ENCODE results near the gene TMCO6.
A peak's percentile ranks its signal among the peaks of the same experiment; 100 is the strongest.
"Not testable (repeated sequence)": the region's sequence is repeated elsewhere in the genome, so short reads cannot be mapped to it uniquely, and the experiment has no call there.

Gene TMCO6

DNA sequence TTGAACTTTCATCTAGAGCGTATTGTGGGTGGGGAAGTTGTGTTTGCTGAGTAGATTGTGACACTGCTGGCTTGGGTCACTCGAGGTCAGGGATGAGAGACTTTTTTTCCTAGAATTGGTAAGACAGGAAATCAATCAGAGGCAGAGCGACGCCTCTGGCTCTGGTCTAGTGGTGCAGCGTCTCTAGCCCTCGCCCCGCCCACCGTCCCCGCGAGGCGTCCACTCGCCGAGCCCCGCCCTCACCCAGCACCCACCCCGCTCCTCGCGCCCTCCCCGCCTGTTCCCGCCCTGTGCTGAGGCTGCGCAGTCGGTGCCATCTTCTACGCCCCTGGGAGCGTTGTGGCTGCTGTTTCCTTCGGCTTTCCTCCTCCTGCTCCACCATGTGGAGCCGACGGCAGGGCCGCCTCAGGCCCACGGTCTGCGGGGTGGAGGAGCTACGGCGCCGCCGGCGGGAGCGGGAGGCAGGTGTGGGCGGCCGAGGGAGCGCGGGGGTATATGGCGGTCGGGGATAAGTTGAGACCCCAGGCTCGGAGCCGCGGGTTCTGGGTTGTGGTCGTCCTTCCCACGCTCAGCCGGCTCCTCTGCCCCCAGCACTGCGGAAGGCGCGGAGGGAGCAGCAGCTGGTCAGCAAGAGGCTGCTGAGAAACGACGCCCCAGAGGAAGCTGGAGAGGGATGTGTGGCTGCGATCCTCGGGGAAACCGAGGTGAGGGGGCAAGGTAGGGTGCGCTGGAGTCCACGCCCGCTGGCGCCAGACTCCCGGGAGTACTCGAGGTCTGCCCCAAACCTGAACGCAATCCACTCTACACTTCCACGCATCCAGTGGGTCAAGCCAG is at the start of gene TMCO6:
Gene TMCO6 (plus strand): TSS at position 304 of the 834 bp plus-strand sequence. CDS start 77 bp downstream, at position 381.
- peak; percentile 91 to 98 for DNase-seq (ENCODE audit: low read depth in 2 of 2)

DNA sequence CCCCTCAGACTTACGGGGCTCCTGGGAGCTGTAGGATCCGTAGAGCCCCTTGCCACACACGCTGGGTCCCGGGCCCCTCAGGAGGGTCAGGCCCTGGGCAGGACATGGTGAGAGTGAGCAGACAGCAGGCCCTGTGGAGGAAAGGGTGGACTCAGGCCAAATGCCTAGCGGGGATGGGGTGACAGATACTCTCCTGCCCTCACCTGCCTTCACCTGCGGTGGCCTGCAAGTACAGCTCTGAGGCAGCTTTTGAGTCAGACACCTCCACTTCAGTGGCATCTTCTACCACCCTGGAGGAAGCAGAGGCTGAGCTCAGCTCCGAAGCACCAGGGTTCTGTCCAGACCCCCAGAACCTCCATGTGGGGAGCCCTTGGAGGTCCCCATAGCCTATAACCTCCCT is 48.4 kb upstream of the TMCO6 start:
- DNase-seq (ENCODE audit: low read depth in 2 of 2) = no peak

DNA sequence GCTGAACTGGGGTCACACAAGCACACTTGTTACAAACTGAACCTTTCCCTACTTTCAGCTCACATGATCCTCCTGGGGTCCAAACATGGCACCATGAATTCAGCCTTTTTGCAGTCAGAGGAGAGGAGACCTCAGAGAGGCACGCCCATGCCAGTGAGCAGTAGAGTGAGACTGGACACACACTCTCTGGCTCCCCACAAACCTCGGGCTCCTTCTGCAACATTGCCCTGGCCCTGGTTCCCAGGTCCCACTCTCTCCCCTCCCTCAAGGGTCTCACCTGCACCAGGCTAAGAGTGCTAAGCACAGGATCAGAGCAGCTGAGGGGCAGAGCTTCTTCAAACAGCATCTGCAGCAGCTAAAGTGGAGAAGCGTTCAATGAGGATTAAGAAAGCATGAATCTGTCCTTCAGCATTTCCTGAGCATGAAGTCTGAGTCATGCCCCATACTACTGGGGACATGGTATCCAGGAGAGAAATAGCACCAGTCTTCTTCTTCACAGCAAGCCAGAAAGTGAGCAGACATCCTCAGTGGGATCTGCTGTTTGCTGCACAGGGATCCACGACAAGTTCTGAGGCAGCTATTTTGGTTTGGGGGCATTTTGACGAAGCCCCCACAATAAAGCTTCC is 47.4 kb upstream of the TMCO6 start:
- no peak for DNase-seq (ENCODE audit: low read depth in 2 of 2)

DNA sequence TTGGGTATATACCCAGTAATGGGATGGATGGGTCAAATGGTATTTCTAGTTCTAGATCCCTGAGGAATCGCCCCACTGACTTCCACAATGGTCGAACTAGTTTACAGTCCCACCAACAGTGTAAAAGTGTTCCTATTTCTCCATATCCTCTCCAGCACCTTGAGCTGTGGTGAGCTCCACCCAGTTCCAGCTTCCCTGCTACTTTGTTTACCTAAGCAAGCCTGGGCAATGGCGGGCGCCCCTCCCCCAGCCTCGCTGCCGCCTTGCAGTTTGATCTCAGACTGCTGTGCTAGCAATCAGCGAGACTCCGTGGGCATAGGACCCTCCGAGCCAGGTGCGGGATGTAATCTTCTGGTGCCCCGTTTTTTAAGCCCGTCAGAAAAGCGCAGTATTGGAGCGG is 46.2 kb upstream of the TMCO6 start:
- DNase-seq (ENCODE audit: low read depth in 2 of 2) = not testable (repeated sequence)

DNA sequence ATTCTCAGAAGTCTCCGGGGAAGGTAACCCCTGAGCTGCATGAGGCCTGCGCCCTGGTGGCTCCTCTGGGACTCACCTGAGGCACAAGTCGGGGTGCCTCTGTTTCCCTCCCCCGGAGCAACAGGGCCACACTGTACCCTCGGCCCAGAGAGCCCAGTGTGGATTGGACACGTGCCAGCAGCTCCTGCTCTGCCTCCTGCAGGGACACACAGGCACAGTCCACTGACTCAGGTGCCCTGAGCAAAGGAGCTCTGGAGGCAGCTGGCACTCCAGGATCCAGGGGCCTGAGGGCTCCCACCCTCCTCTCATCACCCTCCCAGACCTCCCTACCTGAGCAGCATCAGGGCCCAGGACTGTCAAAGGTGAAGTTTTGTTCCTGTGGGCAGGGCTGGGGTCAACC is 45.1 kb upstream of the TMCO6 start:
- DNase-seq (ENCODE audit: low read depth in 2 of 2) = no peak

DNA sequence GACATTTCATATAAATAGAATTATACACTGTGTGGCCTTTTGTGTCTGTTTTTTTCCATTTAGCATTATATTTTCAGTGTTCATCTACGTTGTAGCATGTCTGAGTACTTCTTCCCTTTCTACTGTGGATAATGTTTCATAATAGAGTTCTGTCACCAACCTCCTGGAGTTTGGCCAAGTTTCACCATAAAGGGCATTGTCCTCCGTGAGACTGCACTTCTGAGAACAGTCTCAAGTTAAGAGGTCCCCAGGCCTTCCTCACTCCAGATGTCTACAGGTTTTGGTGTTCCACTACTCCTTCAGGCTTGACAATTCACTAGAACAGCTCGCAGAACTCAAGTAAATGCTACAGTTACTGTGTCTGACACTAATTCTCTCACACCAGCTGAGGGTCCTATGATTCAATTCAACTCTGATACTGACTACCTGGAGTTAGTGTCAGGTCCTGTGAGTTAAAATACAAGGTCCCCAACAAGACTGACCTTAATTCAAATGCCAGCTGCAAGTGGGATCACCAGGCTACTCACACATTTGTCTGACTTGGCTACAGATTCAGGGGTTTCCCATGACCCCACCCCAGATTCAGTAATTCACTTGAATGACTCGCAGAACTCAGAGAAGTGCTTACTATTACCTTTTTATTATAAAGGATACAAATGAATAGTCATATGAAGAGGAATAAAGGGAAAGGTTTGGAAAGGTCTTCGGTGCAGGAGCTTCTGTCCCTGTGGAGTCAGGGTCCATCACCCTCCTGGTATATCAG is 43.5 kb upstream of the TMCO6 start:
- DNase-seq (ENCODE audit: low read depth in 2 of 2) = no peak

DNA sequence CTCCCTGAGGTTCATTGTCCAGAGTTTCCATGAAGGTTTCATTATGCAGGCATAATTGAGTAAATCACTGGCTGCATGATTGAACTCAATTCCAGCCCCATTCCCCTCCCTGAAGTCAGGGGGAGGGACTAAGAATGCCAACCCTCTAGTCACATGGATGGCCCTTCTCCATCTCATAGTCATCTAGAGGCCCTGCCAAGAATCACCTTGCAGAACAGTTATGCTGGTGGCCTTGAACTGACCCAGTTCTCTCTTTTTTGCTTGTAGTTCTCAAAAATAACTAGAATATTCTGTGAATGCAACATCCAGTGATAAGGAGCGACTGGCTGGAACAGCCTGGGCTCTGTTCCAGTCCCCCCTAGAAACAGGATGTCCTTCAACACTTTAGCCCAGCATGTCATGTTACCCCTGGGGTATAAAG is 42.9 kb upstream of the TMCO6 start:
- DNase-seq (ENCODE audit: low read depth in 2 of 2) = no peak

DNA sequence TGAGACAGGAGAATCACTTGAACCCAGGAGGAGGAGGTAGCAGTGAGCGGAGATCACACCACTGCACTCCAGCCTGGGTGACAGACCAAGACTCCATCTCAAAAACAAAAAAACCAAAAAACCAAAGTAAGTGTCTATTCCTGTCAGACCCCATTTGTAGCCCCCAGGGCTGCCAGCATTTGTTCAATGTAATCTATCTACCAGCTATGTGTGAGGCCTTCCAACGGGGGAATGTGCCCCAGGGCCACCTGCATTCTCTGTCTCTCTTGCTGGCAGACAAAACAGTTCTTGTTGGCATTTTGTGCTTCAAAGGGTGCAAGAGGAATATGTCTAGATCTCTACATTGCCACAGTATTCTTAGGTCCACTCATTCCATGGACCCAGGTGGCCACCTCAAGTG is 40.4 kb upstream of the TMCO6 start:
- no peak for DNase-seq (ENCODE audit: low read depth in 2 of 2)

DNA sequence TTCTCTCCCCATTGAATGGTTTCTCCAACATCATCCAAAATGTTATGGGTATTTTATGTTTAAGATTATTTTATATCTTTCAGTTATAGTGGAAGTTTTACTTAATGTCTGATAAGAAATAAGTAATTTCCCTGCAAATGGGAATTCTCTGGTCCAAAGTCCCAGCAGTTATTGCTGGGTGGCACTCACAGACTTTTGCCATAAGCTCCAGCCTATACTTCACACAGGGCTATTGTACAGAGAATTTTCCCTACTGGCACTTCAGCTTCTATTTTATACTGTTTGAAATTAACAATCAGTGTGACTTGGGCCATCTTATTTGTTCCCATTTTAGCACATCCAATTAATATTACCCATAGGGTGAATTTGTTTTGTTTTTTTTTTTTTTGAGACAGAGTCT is 39.2 kb upstream of the TMCO6 start:
- no peak for DNase-seq (ENCODE audit: low read depth in 2 of 2)

DNA sequence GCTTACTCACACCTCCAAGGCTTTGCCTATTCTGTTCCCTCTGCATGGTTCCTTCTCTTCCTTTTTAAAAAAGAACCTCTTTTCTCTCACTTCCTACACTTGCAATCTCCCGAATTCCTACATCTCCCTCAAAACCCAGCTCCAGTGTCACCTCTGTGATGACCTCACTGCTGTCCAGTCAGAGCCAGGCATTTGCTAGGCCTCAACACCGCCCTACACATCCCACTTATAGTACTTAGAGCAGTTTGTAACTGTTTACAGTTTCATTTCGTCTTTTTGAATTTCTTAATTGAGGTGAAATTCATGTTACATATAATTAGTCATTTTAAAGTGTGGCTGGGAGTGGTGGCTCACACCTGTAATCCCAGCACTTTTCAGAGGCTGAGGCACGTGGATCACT is 37.1 kb upstream of the TMCO6 start:
- DNase-seq (ENCODE audit: low read depth in 2 of 2) = no peak

DNA sequence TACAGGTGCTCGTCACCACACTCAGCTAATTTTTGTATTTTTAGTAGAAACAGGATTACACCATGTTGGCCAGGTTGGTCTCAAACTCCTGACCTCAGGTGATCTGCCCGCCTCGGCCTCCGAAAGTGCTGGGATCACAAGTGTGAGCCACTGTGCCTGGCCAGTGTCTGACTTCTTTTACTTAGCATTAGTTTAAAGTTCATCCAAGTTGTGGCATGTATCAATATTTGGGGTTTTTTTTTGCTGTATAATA is 35.9 kb upstream of the TMCO6 start:
- DNase-seq (ENCODE audit: low read depth in 2 of 2) = not testable (repeated sequence)

DNA sequence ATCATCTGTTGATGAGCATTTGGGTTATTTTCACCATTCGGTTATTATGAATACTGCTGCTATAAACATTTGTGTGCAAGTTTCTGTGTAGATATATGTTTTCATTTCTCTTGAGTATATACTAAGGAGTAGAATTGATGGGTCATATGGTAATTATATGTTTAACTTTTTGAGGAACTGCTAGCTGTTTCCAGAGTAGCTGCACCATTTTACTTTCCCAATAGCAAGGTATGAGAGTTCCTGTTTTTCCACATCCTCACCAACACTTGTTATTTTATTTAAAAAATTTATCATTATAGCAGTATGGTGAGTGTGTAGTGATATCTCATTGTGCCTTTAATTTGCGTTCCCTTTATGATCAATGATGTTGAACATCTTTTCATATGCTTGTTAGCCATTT is 35.5 kb upstream of the TMCO6 start:
- DNase-seq (ENCODE audit: low read depth in 2 of 2) = no peak

DNA sequence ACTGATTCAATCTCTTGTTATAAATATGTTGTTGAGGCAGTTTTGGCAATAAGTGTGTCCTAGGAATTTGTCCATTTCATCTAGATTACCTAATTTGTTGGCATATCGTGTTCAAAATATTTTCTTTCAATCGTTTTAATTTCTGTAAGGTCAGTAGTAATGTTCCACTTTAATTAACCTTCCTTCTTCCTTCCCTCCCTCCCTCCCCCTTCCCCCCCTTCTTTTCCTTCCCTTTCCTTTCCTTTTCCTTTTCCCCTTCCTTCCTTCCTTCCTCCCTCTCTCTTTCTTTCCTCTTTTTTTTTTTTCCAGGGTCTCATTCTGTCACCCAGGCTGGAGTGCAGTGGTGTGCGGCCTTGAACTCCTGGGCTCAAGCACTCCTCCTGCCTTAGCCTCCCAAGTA is 33.4 kb upstream of the TMCO6 start:
- DNase-seq (ENCODE audit: low read depth in 2 of 2) = no peak

DNA sequence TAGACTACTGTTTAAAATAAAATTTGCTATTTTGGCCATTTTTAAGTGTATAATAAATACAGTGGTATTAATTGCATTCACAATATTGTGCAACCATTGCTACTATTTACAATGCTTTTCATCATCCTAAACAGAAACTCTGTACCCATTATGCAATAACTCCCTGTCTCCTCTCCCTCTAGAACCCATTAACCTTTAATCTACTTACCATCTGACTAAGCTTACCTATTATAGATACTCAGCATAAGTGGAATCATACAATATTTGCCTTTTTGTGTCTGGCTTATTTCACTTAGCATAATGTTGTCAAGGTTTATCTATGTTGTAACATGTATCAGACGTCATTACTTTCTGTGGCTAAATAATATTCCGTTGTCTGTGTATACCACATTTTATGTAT is 32.2 kb upstream of the TMCO6 start:
- no peak for DNase-seq (ENCODE audit: low read depth in 2 of 2)

DNA sequence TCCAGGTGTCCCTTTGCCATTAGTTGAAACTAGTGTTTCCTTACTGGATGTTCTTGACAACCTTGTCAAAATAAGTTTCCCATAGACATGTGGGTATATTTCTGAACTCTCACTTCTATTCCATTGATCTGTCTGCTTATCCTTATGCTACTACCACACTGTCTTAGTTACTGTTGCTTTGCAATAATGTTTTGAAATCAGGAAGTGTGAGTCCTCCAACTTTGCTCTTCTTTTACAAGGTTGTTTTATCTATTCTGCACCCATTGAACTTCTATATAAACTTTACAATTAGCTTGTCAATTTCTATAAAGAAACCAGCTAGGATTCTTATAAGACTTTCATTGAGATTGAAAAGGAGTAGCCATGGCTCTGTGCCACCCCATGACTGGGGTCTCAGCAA is 30.5 kb upstream of the TMCO6 start:
- DNase-seq (ENCODE audit: low read depth in 2 of 2) = no peak

DNA sequence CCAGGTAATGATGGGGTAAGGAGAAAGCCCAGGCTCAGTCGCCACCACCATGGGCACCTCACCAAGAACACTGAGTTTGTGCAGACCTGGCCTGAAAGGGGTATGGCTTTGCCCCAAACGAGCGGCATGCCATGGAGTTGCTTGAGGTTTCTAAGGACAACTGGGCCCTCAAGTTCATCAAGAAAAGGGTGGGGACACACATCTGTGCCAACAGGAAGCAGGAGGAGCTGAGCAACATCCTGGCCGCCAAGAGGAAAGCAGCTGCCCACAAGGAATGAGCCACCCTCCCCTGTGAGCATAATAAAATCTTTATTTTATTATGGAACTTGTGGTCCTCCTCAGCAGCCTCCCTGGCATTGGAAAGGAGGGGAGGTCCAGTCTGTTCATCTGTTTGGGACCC is 30.1 kb upstream of the TMCO6 start:
- DNase-seq (ENCODE audit: low read depth in 2 of 2) = no peak

DNA sequence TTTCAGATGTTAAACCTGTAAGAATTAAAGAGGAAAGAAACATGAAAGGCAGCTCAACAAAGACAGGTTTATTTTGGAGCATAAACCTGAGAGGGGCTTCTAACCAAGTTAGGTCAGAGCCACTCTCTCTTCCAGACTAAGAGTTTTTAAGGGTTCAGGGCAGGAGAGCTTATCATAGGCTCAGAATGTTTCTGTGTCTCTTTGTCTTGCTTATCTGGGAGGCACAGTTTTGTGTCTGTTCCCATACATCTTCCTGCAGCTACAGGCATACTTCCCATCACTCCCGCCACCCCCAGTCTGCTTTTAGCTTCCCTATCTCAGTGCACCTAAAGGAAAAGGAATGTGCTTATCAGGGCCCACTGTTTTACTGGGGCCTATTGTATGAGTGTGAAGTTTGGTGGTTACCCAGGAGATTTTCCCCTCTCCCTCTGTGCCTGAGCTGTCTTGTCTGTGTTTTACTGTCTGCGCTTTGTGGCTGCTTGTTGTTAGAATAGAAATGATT is 28.2 kb upstream of the TMCO6 start:
- DNase-seq (ENCODE audit: low read depth in 2 of 2) = no peak

DNA sequence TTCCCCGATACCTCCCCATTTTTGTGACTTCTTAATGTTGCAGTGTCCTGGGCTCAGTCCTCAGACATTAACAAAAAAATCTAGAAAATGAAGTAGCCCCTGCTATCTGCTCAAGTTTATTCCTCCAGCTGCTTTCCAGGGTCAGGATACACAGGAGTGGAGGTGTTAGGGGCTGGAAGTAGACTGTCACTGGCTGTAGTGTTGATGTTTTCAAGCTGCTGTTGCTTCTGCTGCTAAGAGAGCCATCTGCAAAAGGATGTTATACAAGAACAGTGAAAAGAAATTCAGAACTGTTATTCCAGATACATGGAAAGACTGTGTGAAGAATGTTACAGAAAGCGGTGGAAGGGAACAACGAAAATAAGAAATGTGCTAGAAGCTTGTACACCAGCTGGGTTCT is 16.9 kb upstream of the TMCO6 start:
- no peak for DNase-seq (ENCODE audit: low read depth in 2 of 2)

DNA sequence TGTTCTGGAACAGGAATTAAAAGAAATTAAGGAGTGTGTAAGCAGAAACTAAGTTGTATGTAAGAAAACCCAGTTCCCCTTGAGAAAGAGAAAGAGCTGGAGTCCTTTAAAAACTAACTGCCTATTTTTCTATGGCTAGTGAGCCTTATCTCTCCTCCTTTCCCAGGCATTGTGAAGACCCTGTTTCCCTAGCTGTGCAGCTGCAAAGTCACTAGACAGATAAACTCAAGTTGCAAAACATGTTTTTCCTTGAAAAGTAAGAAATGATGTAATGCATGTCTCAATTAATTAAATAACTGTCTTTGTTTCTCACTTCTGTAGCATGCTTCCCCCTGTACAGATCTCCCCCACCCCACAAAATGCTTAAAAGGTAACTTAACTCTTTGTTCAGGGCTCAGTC is 16.2 kb upstream of the TMCO6 start:
- DNase-seq (ENCODE audit: low read depth in 2 of 2) = not testable (repeated sequence)

DNA sequence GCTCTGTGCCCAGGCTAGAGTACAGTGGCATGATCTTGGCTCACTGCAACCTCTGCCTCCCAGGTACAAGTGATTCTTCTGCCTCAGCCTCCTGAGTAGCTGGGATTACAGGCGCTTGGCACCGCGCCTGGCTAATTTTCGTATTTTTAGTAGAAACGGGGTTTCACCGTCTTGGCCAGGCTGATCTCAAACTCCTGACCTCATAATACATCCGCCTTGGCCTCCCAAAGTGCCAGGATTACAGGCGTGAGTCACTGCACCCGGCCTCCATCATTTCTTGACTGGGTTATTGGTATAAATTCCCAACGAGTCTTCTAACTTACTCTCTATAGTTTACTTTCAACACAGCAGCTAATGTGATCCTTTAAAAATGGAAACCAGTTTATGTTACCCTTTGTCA is 14.4 kb upstream of the TMCO6 start:
- DNase-seq (ENCODE audit: low read depth in 2 of 2) = not testable (repeated sequence)

DNA sequence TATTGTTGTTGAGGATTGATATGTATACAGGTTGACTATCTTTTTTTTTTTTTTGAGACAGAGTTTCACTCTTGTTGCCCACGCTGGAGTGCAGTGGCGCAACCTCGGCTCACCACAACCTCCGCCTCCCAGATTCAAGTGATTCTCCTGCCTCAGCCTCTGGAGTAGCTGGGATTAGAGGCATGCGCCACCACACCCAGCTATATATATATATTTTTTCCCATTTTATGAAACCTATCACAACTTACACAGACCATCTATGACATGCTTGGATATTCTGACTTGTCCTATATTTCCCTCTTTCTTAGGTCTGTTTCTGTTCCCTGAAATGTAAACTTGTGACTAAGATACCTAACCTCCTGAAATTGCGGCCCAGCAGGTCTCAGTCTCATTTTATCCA is 11.3 kb upstream of the TMCO6 start:
- DNase-seq (ENCODE audit: low read depth in 2 of 2) = no peak

DNA sequence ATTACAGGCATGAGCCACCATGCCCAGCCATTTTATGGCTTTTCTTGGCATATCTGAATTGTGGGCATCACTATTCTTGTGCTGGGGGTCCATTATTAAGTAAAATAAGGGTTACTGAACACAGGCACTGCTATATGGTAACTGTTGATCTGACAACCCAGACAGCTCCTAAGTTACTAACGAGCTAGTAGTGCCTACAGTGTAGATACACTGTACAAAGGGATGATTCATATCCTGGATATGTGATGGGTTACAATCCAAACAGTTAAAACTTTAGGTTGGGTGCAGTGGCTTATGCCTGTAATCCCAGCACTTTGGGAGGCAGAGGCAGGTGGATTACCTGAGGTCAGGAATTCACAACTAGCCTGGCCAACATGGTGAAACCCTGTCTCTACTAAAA is 10.5 kb upstream of the TMCO6 start:
- DNase-seq (ENCODE audit: low read depth in 2 of 2) = no peak
